Loucy (cell line): ENCODE measurements around the gene SH3GL1.

Source experiments
- H2AFZ ChIP-seq: fragments of 200-600 bp; sonication (generic); 2 replicates; pipeline ENCODE4 v1.6.0; 2016; ENCODE audit warnings: antibody characterized with exemption, mild to moderate bottlenecking, low read length, moderate library complexity
- H3F3A ChIP-seq: fragments of 200-600 bp; 2 replicates; pipeline ENCODE4 v1.6.0; 2016; ENCODE audit warnings: antibody characterized with exemption, low read depth, mild to moderate bottlenecking
- H3K27me3 ChIP-seq: fragments of 200-600 bp; sonication (generic); 2 replicates; pipeline ENCODE4 v1.6.1; 2014; ENCODE audit warnings: low read length, mild to moderate bottlenecking; ENCODE audit not compliant: insufficient read depth, poor library complexity, severe bottlenecking
- H3K36me3 ChIP-seq: fragments of 200-600 bp; sonication (generic); 2 replicates; pipeline ENCODE4 v1.6.1; 2016; ENCODE audit warnings: low read length; ENCODE audit not compliant: insufficient read depth
- H3K4me1 ChIP-seq: fragments of 200-600 bp; sonication (generic); 2 replicates; pipeline ENCODE4 v1.5.1; 2014; ENCODE audit warnings: low read length, mild to moderate bottlenecking; ENCODE audit not compliant: insufficient read depth, poor library complexity, severe bottlenecking
- H3K4me2 ChIP-seq: fragments of 200-600 bp; sonication (generic); 2 replicates; pipeline ENCODE4 v1.6.0; 2014; ENCODE audit warnings: antibody characterized with exemption, low read length, low read depth, mild to moderate bottlenecking; ENCODE audit not compliant: poor library complexity, severe bottlenecking
- H3K4me3 ChIP-seq: fragments of 200-600 bp; sonication (generic); 2 replicates; pipeline ENCODE4 v1.5.1; 2014; ENCODE audit warnings: low read length, mild to moderate bottlenecking, mixed read lengths; ENCODE audit not compliant: poor library complexity, severe bottlenecking
- H3K79me2 ChIP-seq: fragments of 200-600 bp; sonication (generic); 2 replicates; pipeline ENCODE4 v1.6.1; 2014; ENCODE audit warnings: low read length; ENCODE audit not compliant: insufficient read depth
- H3K9ac ChIP-seq: fragments of 200-600 bp; sonication (generic); 2 replicates; pipeline ENCODE4 v1.6.0; 2014; ENCODE audit warnings: mild to moderate bottlenecking, low read depth, low read length, moderate library complexity; ENCODE audit not compliant: poor library complexity, severe bottlenecking
- H3K9me2 ChIP-seq: fragments of 200-600 bp; sonication (generic); replicated peaks from 2 replicates; pipeline ENCODE4 v1.6.1; 2016; ENCODE audit warnings: low read depth, low read length, mixed read lengths
- H3K9me3 ChIP-seq: fragments of 200-600 bp; sonication (generic); 2 replicates; pipeline ENCODE4 v1.6.1; 2014; ENCODE audit warnings: mild to moderate bottlenecking, antibody characterized with exemption, low read length, low read depth; ENCODE audit not compliant: insufficient read depth
- H4K20me1 ChIP-seq: fragments of 200-600 bp; sonication (generic); 2 replicates; pipeline ENCODE4 v1.6.0; 2014; ENCODE audit warnings: antibody characterized with exemption, low read length, mild to moderate bottlenecking; ENCODE audit not compliant: insufficient read depth, poor library complexity, severe bottlenecking
- CTCF ChIP-seq: fragments of 200-600 bp; sonication (generic); conservative IDR thresholded peaks from 2 replicates; pipeline ENCODE4 v1.5.1; 2014; ENCODE audit warnings: mild to moderate bottlenecking, antibody characterized with exemption, low read length
- EZH2phosphoT487 ChIP-seq: fragments of 200-600 bp; IDR thresholded peaks from 2 replicates; pipeline ENCODE4 v1.6.1; 2018; ENCODE audit warnings: antibody characterized with exemption, mild to moderate bottlenecking, moderate library complexity, borderline replicate concordance

SH3GL1 gene

GRCh38 chr19:4358709-4359626 is 41.4 kb downstream of the SH3GL1 start:
- H3F3A ChIP-seq = no peaks in the 10 kb centered on the region
- no peak overlapping the region for H3K4me3 ChIP-seq
- H4K20me1 ChIP-seq = no peaks in the 10 kb centered on the region
- no peaks in the 10 kb centered on the region for H3K9me3 ChIP-seq
- no peaks in the 10 kb centered on the region for H3K4me1 ChIP-seq
- no peak for TF ChIP-seq CTCF
- TF ChIP-seq EZH2phosphoT487 = no peak
- H3K9me2 ChIP-seq = no peaks in the 10 kb centered on the region
- H3K4me2 ChIP-seq = no peak overlapping the region
- H3K27me3 ChIP-seq = no peaks in the 10 kb centered on the region
- no peak overlapping the region for H2AFZ ChIP-seq
- H3K36me3 ChIP-seq = peaks cover 49% of the 10 kb centered on the region; the same call in 1 of the 2 replicates
- no peak overlapping the region for H3K9ac ChIP-seq
- no peaks in the 10 kb centered on the region for H3K79me2 ChIP-seq

- Histone ChIP-seq H3K9me3 (no peaks in the 10 kb centered on the region), H3K4me1 (no peaks in the 10 kb centered on the region), H3K36me3 (peaks cover 39% of the 10 kb centered on the region; the same call in 1 of the 2 replicates), H3K27me3 (no peaks in the 10 kb centered on the region), H3K9ac (no peak overlapping the region), H3K9me2 (no peaks in the 10 kb centered on the region), H3K4me2 (no peak overlapping the region), H3K4me3 (no peak overlapping the region), H4K20me1 (peaks cover under 1% of the 10 kb centered on the region), H3K79me2 (no peaks in the 10 kb centered on the region), H2AFZ (no peak overlapping the region), H3F3A (no peaks in the 10 kb centered on the region)
- TF ChIP-seq EZH2phosphoT487 (no peak), CTCF (no peak)
Measured at GRCh38 chr19:4357921-4358326, 42.4 kb downstream of the SH3GL1 start.

- no peaks in the 10 kb centered on the region for H3K9me2 ChIP-seq
- no peaks in the 10 kb centered on the region for H3K4me1 ChIP-seq
- H3K79me2 ChIP-seq = no peaks in the 10 kb centered on the region
- no peaks in the 10 kb centered on the region for H3K27me3 ChIP-seq
- TF ChIP-seq EZH2phosphoT487 (no peak), CTCF (no peak)
- H3K4me3 ChIP-seq = no peak overlapping the region
- H3K9me3 ChIP-seq = no peaks in the 10 kb centered on the region
- H3K9ac ChIP-seq = no peak overlapping the region
- H4K20me1 ChIP-seq = peaks cover 3% of the 10 kb centered on the region
- no peak overlapping the region for H2AFZ ChIP-seq
- no peaks in the 10 kb centered on the region for H3F3A ChIP-seq
- H3K36me3 ChIP-seq = peaks cover 32% of the 10 kb centered on the region; the same call in 1 of the 2 replicates
- H3K4me2 ChIP-seq = no peak overlapping the region
Measured at GRCh38 chr19:4357095-4357797, 43.1 kb downstream of the SH3GL1 start.
